Transverse colon (tissue), 4 donors: ENCODE results near the gene KRTAP16-1. TPM values are rescaled to one million over a fixed set of nuclear protein-coding genes. Genes with fewer than 3 reads are reported as not detected.

Experiments used
- DNase-seq: peaks from one replicate; pipeline ENCODE4 v3.0.0-alpha.2; 2019
- H3K27ac ChIP-seq, 4 donors: fragments of 200-600 bp; sonication (generic); 2 replicates each; pipeline ENCODE4 v1.5.1; 2016 to 2018; ENCODE audit warnings: inconsistent platforms in 4 of 4
- H3K27me3 ChIP-seq: fragments of 200-600 bp; sonication (generic); 2 replicates; pipeline ENCODE4 v1.5.1; 2017; ENCODE audit warnings: inconsistent platforms
- H3K36me3 ChIP-seq, 4 donors: fragments of 200-600 bp; sonication (generic); 2 replicates each; pipeline ENCODE4 v1.5.1; 2017 to 2019; ENCODE audit warnings: inconsistent platforms in 4 of 4
- H3K4me1 ChIP-seq, 4 donors: fragments of 200-600 bp; sonication (generic); 2 replicates each; pipeline ENCODE4 v1.5.1; 2017 to 2020; ENCODE audit warnings: inconsistent platforms in 4 of 4
- H3K4me3 ChIP-seq, 4 donors: fragments of 200-600 bp; sonication (generic); 1 replicate in 1 of 4; 2 replicates in 3 of 4; pipeline versions ENCODE4 v1.5.1 to v1.6.1; 2017 to 2019; ENCODE audit warnings: inconsistent platforms in 4 of 4
- H3K9me3 ChIP-seq, 2 donors: fragments of 200-600 bp; sonication (generic); 2 replicates each; pipeline ENCODE4 v1.5.1; 2017 to 2019; ENCODE audit warnings: inconsistent platforms in 2 of 2
- EP300 ChIP-seq: sonication (generic); formaldehyde crosslinking; IDR thresholded peaks from one replicate; pipeline ENCODE4 v1.6.1; 2017; ENCODE audit warnings: antibody characterized with exemption, low read depth
- POLR2A ChIP-seq: fragments of 450-650 bp; IDR thresholded peaks from one replicate; pipeline ENCODE4 v1.6.1; 2016; ENCODE audit warnings: antibody characterized with exemption, mild to moderate bottlenecking, moderate library complexity
- POLR2AphosphoS5 ChIP-seq, 3 donors: sonication (generic); formaldehyde crosslinking; IDR thresholded peaks; one replicate each; pipeline ENCODE4 v1.6.1; 2016; ENCODE audit warnings: antibody characterized with exemption in 3 of 3
- WGBS, 2 donors: methylation state at CpG; one replicate each; pipeline ENCODE4 v1.1.5; 2018; ENCODE audit warnings: low coverage in 1 of 2; 5-methylcytosine and 5-hydroxymethylcytosine counted together
- in situ Hi-C, 4 donors: fragments of 200-750 bp; cut with MboI; loops; one replicate each; pipeline versions ENCODE4 v1.15.0 to v1.15.1; 2017; ENCODE audit warnings: low sequenced_read_pairs in 3 of 4, low pct_ligation_motif_present in 1 of 4, low pct_unique_long_range_greater_than_20kb in 1 of 4
- intact Hi-C: fragments of 100-400 bp; cut with DNase I; formaldehyde crosslinking; loops from one replicate; pipeline ENCODE4 v1.15.1; 2023; ENCODE audit warnings: low total_unique reads
- total RNA-seq, 4 donors: library from RNA; depleted of rRNA; stranded (reverse); fragments of >200 nt; gene quantifications; one replicate each; pipeline ENCODE4 v1.1.0, GENCODE V29; 2016
- TF ChIP-seq, protein P1 (sequence below), 5 experiments: fragments of 200-600 bp in 3 of 5; fragments of 450-650 bp in 2 of 5; sonication (generic) in 3 of 5; IDR thresholded peaks; 1 replicate in 2 of 5; 2 replicates in 3 of 5; pipeline ENCODE4 v1.5.1; 2016 to 2017; ENCODE audit warnings: antibody characterized with exemption in 5 of 5, inconsistent platforms in 3 of 5, mild to moderate bottlenecking in 2 of 5, moderate library complexity in 1 of 5

Gene KRTAP16-1
- total RNA-seq, 4 donors from 2014 or later: not detected

- Histone ChIP-seq H3K9me3 (peaks cover 4 to 7% of the 10 kb centered on the region in 2 donors), H3K27ac (no peak overlapping the region), H3K36me3 (no peaks in the 10 kb centered on the region), H3K27me3 (no peaks in the 10 kb centered on the region), H3K4me3 (no peak overlapping the region), H3K4me1 (no peaks in the 10 kb centered on the region)
- 34 to 82% methylated on average over 2 of the region's 2 CpGs for WGBS, 2 donors
- TF ChIP-seq EP300: no peak
- no peak for TF ChIP-seq POLR2A
- TF ChIP-seq, protein P1, sequence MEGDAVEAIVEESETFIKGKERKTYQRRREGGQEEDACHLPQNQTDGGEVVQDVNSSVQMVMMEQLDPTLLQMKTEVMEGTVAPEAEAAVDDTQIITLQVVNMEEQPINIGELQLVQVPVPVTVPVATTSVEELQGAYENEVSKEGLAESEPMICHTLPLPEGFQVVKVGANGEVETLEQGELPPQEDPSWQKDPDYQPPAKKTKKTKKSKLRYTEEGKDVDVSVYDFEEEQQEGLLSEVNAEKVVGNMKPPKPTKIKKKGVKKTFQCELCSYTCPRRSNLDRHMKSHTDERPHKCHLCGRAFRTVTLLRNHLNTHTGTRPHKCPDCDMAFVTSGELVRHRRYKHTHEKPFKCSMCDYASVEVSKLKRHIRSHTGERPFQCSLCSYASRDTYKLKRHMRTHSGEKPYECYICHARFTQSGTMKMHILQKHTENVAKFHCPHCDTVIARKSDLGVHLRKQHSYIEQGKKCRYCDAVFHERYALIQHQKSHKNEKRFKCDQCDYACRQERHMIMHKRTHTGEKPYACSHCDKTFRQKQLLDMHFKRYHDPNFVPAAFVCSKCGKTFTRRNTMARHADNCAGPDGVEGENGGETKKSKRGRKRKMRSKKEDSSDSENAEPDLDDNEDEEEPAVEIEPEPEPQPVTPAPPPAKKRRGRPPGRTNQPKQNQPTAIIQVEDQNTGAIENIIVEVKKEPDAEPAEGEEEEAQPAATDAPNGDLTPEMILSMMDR (IDR thresholded peaks at IDR 0.05): no peak
- TF ChIP-seq POLR2AphosphoS5 (IDR thresholded peaks at IDR 0.05): no peak
- no peak for DNase-seq
- in situ Hi-C loops (no loop called here), intact Hi-C loops (no loop called here)
Measured at GRCh38 chr17:41318231-41318630, 9.1 kb upstream of the KRTAP16-1 start.

DNA sequence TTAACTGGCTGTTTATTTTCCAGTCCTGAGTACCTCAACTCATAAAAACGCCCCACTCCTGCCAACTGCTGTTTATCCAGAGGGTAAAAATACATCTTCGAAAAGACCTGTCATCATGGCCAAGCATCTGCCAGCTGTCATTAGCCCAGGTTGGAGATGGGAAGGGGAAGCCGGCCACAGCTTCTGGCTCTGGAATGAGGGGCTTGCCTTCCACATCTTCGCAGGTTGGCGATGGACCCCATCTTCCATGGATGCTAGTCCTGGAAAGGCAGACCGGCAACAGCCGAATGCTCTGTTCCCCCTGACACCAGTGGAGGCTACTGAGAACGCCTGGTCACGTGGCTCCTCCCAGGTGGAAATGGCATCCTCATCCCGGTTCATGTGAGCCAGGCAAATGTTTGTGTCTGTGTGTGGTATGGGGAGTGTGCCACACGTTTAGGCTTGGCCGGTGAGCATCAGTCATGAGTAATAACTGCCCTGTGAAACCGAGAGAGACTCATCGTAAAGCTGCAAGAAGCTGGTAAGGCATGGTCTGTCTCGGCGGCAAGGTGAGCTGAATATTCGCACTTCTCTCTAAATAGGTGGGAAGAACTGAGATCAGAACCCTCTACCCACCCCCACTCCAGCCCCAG, 6.8 kb upstream of the KRTAP16-1 start:
- Histone ChIP-seq H3K36me3 (no peaks in the 10 kb centered on the region), H3K27ac (no peak overlapping the region), H3K4me1 (no peaks in the 10 kb centered on the region), H3K27me3 (no peaks in the 10 kb centered on the region), H3K9me3 (peaks cover 4 to 7% of the 10 kb centered on the region in 2 donors), H3K4me3 (no peak overlapping the region)
- TF ChIP-seq POLR2AphosphoS5 (IDR thresholded peaks at IDR 0.05): no peak
- no peak for TF ChIP-seq POLR2A
- TF ChIP-seq EP300: no peak
- TF ChIP-seq, protein P1 (IDR thresholded peaks at IDR 0.05): no peak
- intact Hi-C loops: no loop called here
- 72 to 73% methylated on average over 5 to 17 of the region's 17 CpGs for WGBS, 2 donors
- in situ Hi-C loops: no loop called here
- DNase-seq: no peak

GRCh38 chr17:41315204-41315794, 6.2 kb upstream of the KRTAP16-1 start, which contains the start of gene KRTAP17-1:
TSS of gene KRTAP17-1 (minus strand) at chr17:41315710. CDS start at chr17:41315650, 60 bp downstream.
- TF ChIP-seq EP300 (no peak), POLR2AphosphoS5 (IDR thresholded peaks at IDR 0.05) (no peak)
- TF ChIP-seq, protein P1 (IDR thresholded peaks at IDR 0.05): no peak
- peaks cover 4 to 7% of the 10 kb centered on the region in 2 donors for H3K9me3 ChIP-seq
- no peak within 1 kb of the TSS for H3K27ac ChIP-seq
- H3K36me3 ChIP-seq: no peaks in the 10 kb centered on the region
- in situ Hi-C loops: no loop called here
- no peak within 1 kb of the TSS for H3K4me3 ChIP-seq
- intact Hi-C loops: no loop called here
- DNase-seq: no peak
- WGBS, 2 donors: 53 to 84% methylated on average over 3 to 22 of the region's 24 CpGs
- H3K4me1 ChIP-seq: no peaks in the 10 kb centered on the region
- no peaks in the 10 kb centered on the region for H3K27me3 ChIP-seq

- no peaks in the 10 kb centered on the region for H3K9me3 ChIP-seq
- intact Hi-C loops: no loop called here
- TF ChIP-seq, protein P1 (IDR thresholded peaks at IDR 0.05): no peak
- TF ChIP-seq EP300: no peak
- TF ChIP-seq POLR2A: no peak
- TF ChIP-seq POLR2AphosphoS5 (IDR thresholded peaks at IDR 0.05): no peak
Measured at GRCh38 chr17:41311111-41311510, 2.0 kb upstream of the KRTAP16-1 start.

More at GRCh38 chr17:41311111-41311510, 2.0 kb upstream of the KRTAP16-1 start:
- H3K4me1 ChIP-seq: no peaks in the 10 kb centered on the region
- no peaks in the 10 kb centered on the region for H3K36me3 ChIP-seq
- no peak overlapping the region for H3K27ac ChIP-seq
- 77% methylated on average over 1 of the region's 1 CpG; no CpG with 5 or more reads in 1 of the 2 donors for WGBS, 2 donors
- no peak for DNase-seq
- H3K27me3 ChIP-seq: no peaks in the 10 kb centered on the region
- no peak overlapping the region for H3K4me3 ChIP-seq
- in situ Hi-C loops: no loop called here
